Endodermal cell (in vitro differentiated cells): ENCODE results near the gene HECW1. TPM values are rescaled to one million over a fixed set of nuclear protein-coding genes. Genes with fewer than 3 reads are reported as not detected.
A peak's percentile ranks its signal among the peaks of the same experiment; 100 is the strongest.

ENCODE experiments used
- DNase-seq: peaks from one replicate; pipeline ENCODE4 v3.0.0-alpha.2; 2017
- H3K27ac ChIP-seq: 2 replicates; pipeline ENCODE4 v1.5.1; 2013; ENCODE audit warnings: mild to moderate bottlenecking, low read depth, low read length, moderate library complexity
- H3K27me3 ChIP-seq: 2 replicates; pipeline ENCODE4 v1.6.1; 2013; ENCODE audit warnings: mild to moderate bottlenecking, low read length, moderate library complexity; ENCODE audit not compliant: insufficient read depth, control insufficient read depth, poor library complexity, severe bottlenecking
- H3K36me3 ChIP-seq: 2 replicates; pipeline ENCODE4 v1.7.0; 2013; ENCODE audit warnings: mild to moderate bottlenecking, low read length, moderate library complexity; ENCODE audit not compliant: control insufficient read depth, insufficient read depth
- H3K4me1 ChIP-seq: one replicate; pipeline ENCODE4 v1.7.0; 2013; ENCODE audit warnings: low read length; ENCODE audit not compliant: control insufficient read depth, insufficient read depth
- H3K4me3 ChIP-seq: 2 replicates; pipeline ENCODE4 v1.5.1; 2013; ENCODE audit warnings: mild to moderate bottlenecking, low read length, moderate library complexity
- H3K9ac ChIP-seq: 2 replicates; pipeline ENCODE4 v1.6.1; 2013; ENCODE audit warnings: mild to moderate bottlenecking, low read length, moderate library complexity; ENCODE audit not compliant: poor library complexity, severe bottlenecking; ENCODE audit errors: extremely low read depth
- H3K9me3 ChIP-seq: 2 replicates; pipeline ENCODE4 v1.6.1; 2013; ENCODE audit warnings: mild to moderate bottlenecking, low read length, moderate library complexity; ENCODE audit not compliant: control insufficient read depth
- H3K27ac Mint-ChIP-seq: 2 replicates; pipeline ENCODE4 v1.8.0; 2020; ENCODE audit warnings: mixed read lengths
- H3K27me3 Mint-ChIP-seq: 2 replicates; pipeline ENCODE4 v1.8.0; 2021; ENCODE audit warnings: mild to moderate bottlenecking, mixed read lengths; ENCODE audit not compliant: insufficient read depth
- H3K36me3 Mint-ChIP-seq: 2 replicates; pipeline ENCODE4 v1.8.0; 2020; ENCODE audit warnings: low read depth, mixed read lengths
- H3K4me1 Mint-ChIP-seq: 2 replicates; pipeline ENCODE4 v1.8.0; 2020; ENCODE audit warnings: mixed read lengths
- H3K4me3 Mint-ChIP-seq: 2 replicates; pipeline ENCODE4 v1.8.0; 2020; ENCODE audit warnings: mild to moderate bottlenecking, moderate library complexity, mixed read lengths
- H3K9me3 Mint-ChIP-seq: 2 replicates; pipeline ENCODE4 v1.8.0; 2020; ENCODE audit warnings: mild to moderate bottlenecking, mixed read lengths
- WGBS, 2 experiments: methylation state at CpG; one replicate each; pipeline versions ENCODE4 v1.1.5 to v1.1.7; 2013; ENCODE audit warnings: missing lambda C conversion rate in 2 of 2, mixed read lengths in 1 of 2; ENCODE audit not compliant: insufficient coverage in 1 of 2, insufficient read length in 1 of 2; 5-methylcytosine and 5-hydroxymethylcytosine counted together
- total RNA-seq, 2 donors: library from RNA; stranded (reverse); fragmentation: NEBNext Ultra II Directional in 1 of 2; extraction: Animal tissue kit (Norgen Biotek cat#: 25700) in 1 of 2; gene quantifications; 2 replicates in 1 of 2; 3 replicates in 1 of 2; pipeline ENCODE4 v1.2.1, GENCODE V29; 2021
- TF ChIP-seq, protein P1 (sequence below): fragments of 200-600 bp; sonication (generic); conservative IDR thresholded peaks from 2 replicates; pipeline ENCODE4 v1.5.0; 2021; ENCODE audit warnings: antibody characterized with exemption, mild to moderate bottlenecking

Gene HECW1
- total RNA-seq, 2 donors from 2014 or later, result 4.6 to 12.0 TPM

DNA sequence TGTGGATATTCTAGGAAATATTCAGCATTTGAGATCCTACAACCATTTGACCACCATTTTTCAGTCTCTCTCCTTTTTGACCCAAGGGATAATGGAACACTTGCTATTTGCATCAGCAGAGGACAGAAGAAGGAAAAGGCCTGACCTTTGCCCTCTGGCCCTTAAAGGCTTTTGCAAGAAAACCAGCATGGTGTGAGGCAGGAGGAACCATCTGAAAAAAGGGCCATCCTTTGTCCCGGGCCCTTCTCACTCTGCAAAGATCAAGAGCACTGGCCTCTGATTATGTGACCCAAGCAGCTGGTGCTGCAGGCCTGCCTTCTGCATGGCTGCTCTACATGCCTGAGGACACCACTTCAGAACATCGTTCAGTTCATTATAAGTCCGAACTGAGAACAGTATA lies 337.1 kb downstream of the HECW1 start:
- H3K36me3 Mint-ChIP-seq, result no peaks in the 10 kb centered on the region
- no peak overlapping the region for H3K4me3 ChIP-seq
- no peak overlapping the region for H3K9ac ChIP-seq
- no peak for DNase-seq
- peaks cover 5% of the 10 kb centered on the region for H3K4me1 Mint-ChIP-seq
- H3K4me3 Mint-ChIP-seq, result no peak overlapping the region
- no peaks in the 10 kb centered on the region for H3K4me1 ChIP-seq
- TF ChIP-seq, protein P1, sequence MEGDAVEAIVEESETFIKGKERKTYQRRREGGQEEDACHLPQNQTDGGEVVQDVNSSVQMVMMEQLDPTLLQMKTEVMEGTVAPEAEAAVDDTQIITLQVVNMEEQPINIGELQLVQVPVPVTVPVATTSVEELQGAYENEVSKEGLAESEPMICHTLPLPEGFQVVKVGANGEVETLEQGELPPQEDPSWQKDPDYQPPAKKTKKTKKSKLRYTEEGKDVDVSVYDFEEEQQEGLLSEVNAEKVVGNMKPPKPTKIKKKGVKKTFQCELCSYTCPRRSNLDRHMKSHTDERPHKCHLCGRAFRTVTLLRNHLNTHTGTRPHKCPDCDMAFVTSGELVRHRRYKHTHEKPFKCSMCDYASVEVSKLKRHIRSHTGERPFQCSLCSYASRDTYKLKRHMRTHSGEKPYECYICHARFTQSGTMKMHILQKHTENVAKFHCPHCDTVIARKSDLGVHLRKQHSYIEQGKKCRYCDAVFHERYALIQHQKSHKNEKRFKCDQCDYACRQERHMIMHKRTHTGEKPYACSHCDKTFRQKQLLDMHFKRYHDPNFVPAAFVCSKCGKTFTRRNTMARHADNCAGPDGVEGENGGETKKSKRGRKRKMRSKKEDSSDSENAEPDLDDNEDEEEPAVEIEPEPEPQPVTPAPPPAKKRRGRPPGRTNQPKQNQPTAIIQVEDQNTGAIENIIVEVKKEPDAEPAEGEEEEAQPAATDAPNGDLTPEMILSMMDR, result no peak
- H3K27me3 Mint-ChIP-seq, result no peaks in the 10 kb centered on the region
- 40 to 91% methylated on average over 1 to 3 of the region's 3 CpGs for WGBS, 2 experiments
- H3K27me3 ChIP-seq, result no peaks in the 10 kb centered on the region
- no peaks in the 10 kb centered on the region for H3K9me3 ChIP-seq
- H3K36me3 ChIP-seq, result no peaks in the 10 kb centered on the region
- no peaks in the 10 kb centered on the region for H3K9me3 Mint-ChIP-seq
- peak overlapping the region; percentile 51 for H3K27ac ChIP-seq
- H3K27ac Mint-ChIP-seq, result no peak overlapping the region

GRCh38 chr7:43450894-43451293 lies 338.4 kb downstream of the HECW1 start:
- WGBS, 2 experiments, result 90% methylated on average over 2 to 3 of the region's 3 CpGs
- Mint-ChIP-seq H3K4me3 (no peak overlapping the region), H3K36me3 (no peaks in the 10 kb centered on the region), H3K4me1 (peaks cover 8% of the 10 kb centered on the region), H3K9me3 (no peaks in the 10 kb centered on the region), H3K27me3 (no peaks in the 10 kb centered on the region), H3K27ac (no peak overlapping the region)
- Histone ChIP-seq H3K4me3 (no peak overlapping the region), H3K36me3 (no peaks in the 10 kb centered on the region), H3K27me3 (no peaks in the 10 kb centered on the region), H3K9ac (no peak overlapping the region), H3K27ac (no peak overlapping the region), H3K4me1 (no peaks in the 10 kb centered on the region), H3K9me3 (no peaks in the 10 kb centered on the region)
- TF ChIP-seq, protein P1, result no peak
- no peak for DNase-seq

DNA sequence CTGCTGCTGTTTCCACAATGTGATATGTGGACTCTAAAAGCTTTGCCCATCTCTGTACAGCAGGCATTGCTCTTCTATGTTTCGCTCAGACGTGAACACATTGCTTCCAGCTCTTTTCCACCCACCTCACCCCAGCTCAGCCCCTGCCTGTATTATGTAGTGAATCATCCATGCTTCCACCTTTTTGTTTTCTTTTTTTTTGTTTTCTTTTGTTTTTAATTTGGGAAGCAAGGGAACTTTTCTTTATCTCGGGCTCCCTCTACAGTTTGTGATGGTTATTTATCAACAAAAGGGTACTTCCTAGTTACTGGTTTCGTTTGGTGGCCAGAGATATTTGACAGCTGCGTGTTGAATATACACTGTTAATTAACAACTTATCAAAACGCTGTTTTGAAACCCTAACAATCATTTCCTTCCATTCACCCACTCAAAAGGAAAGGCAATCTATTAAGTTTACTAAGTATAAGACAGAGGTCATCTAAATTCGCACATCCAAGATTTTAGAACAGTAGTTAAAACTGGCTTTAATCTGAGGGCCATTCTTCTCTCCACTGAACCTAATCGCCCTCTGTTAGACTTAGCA lies 342.6 kb downstream of the HECW1 start:
- H3K27ac ChIP-seq, result no peak overlapping the region
- Mint-ChIP-seq H3K4me1 (peaks cover 15% of the 10 kb centered on the region), H3K9me3 (no peaks in the 10 kb centered on the region), H3K4me3 (no peak overlapping the region), H3K36me3 (no peaks in the 10 kb centered on the region), H3K27me3 (no peaks in the 10 kb centered on the region), H3K27ac (no peak overlapping the region)
- H3K9me3 ChIP-seq, result no peaks in the 10 kb centered on the region
- H3K4me1 ChIP-seq, result peaks cover 7% of the 10 kb centered on the region
- H3K4me3 ChIP-seq, result no peak overlapping the region
- 38 to 41% methylated on average over 4 to 8 of the region's 8 CpGs for WGBS, 2 experiments
- DNase-seq, result no peak
- H3K27me3 ChIP-seq, result no peaks in the 10 kb centered on the region
- no peaks in the 10 kb centered on the region for H3K36me3 ChIP-seq
- TF ChIP-seq, protein P1, result peak; percentile 75
- H3K9ac ChIP-seq, result no peak overlapping the region
